SU-DHL-6 (cell line): ENCODE results near the gene ARHGEF11.

Source experiments
- H2AFZ ChIP-seq: fragments of 200-600 bp; sonication (generic); 2 replicates; pipeline ENCODE4 v1.6.1; 2014; ENCODE audit warnings: low read depth, mild to moderate bottlenecking, moderate library complexity, mixed read lengths, antibody characterized with exemption, low read length; ENCODE audit not compliant: severe bottlenecking
- H3F3A ChIP-seq: fragments of 200-600 bp; shearing (Covaris generic); 2 replicates; pipeline ENCODE4 v1.6.0; 2016; ENCODE audit warnings: antibody characterized with exemption, mild to moderate bottlenecking; ENCODE audit not compliant: insufficient read depth
- H3K27ac ChIP-seq: fragments of 200-600 bp; sonication (generic); 2 replicates; pipeline ENCODE4 v1.5.1; 2016; ENCODE audit warnings: low read depth, mild to moderate bottlenecking, low read length, moderate library complexity, mixed read lengths
- H3K27me3 ChIP-seq: fragments of 200-600 bp; sonication (generic), shearing (Covaris generic); 2 replicates; pipeline ENCODE4 v1.6.0; 2014; ENCODE audit warnings: mild to moderate bottlenecking, low read length
- H3K36me3 ChIP-seq: fragments of 200-600 bp; sonication (generic); 2 replicates; pipeline ENCODE4 v1.6.1; 2014; ENCODE audit warnings: mild to moderate bottlenecking, low read length, mixed read lengths
- H3K4me2 ChIP-seq: fragments of 300-600, 200-600 bp; shearing (Covaris generic), sonication (generic); 2 replicates; pipeline ENCODE4 v1.6.0; 2014; ENCODE audit warnings: low read length, low read depth, mild to moderate bottlenecking; ENCODE audit not compliant: poor library complexity, severe bottlenecking
- H3K4me3 ChIP-seq: fragments of 200-600 bp; sonication (generic); 2 replicates; pipeline ENCODE4 v1.5.1; 2014; ENCODE audit warnings: antibody characterized with exemption, low read length, mild to moderate bottlenecking, mixed read lengths; ENCODE audit not compliant: insufficient read depth, poor library complexity, severe bottlenecking
- H3K79me2 ChIP-seq: fragments of 200-600 bp; sonication (generic); 2 replicates; pipeline ENCODE4 v1.6.1; 2014; ENCODE audit warnings: mild to moderate bottlenecking, low read length, moderate library complexity; ENCODE audit not compliant: insufficient read depth
- H3K9ac ChIP-seq: fragments of 200-600 bp; sonication (generic); 2 replicates; pipeline ENCODE4 v1.7.0; 2014; ENCODE audit warnings: mild to moderate bottlenecking, low read length
- H3K9me2 ChIP-seq: fragments of 200-600 bp; sonication (generic); replicated peaks from 2 replicates; pipeline ENCODE4 v1.6.1; 2014; ENCODE audit warnings: low read length; ENCODE audit not compliant: insufficient read depth
- H3K9me3 ChIP-seq: fragments of 200-600 bp; sonication (generic); 2 replicates; pipeline ENCODE4 v1.6.1; 2014; ENCODE audit warnings: low read length, mixed read lengths; ENCODE audit not compliant: insufficient read depth
- H4K20me1 ChIP-seq: fragments of 200-600 bp; sonication (generic); 2 replicates; pipeline ENCODE4 v1.6.1; 2014; ENCODE audit warnings: low read depth, mild to moderate bottlenecking, antibody characterized with exemption, low read length, moderate library complexity, mixed read lengths
- CTCF ChIP-seq: fragments of 200-600 bp; sonication (generic); IDR thresholded peaks from one replicate; pipeline ENCODE4 v1.5.1; 2017; ENCODE audit warnings: antibody characterized with exemption, mild to moderate bottlenecking, low read length, moderate library complexity; ENCODE audit not compliant: insufficient read depth, poor library complexity, severe bottlenecking
- EZH2phosphoT487 ChIP-seq: fragments of 200-600 bp; sonication (generic), shearing (Covaris generic); conservative IDR thresholded peaks from 2 replicates; pipeline ENCODE4 v1.6.1; 2018; ENCODE audit warnings: mild to moderate bottlenecking, antibody characterized with exemption, low read length, moderate library complexity, mixed read lengths

The ARHGEF11 gene

DNA sequence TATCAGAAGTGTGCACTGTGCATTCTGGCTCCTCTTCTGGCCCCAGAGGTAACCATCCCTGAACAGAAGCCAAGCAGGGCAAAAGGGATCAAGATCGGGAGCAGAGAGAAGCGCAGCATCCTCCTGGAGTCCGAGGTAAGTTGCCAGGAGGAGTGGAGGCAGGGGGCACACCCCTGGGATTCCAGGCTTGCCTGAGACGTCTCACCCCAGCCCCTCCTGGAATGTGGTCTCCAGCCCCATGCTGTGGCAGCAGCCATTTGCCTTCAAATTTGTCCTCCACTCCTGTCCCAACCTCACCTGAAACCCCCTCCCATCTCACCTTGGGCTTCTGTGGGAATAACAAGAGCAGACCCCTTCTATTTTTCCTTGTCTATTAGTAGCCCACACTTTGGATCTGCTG, 115.1 kb downstream of the ARHGEF11 start:
- Histone ChIP-seq H3K79me2 (no peaks in the 10 kb centered on the region), H3K4me2 (no peak overlapping the region), H3K9me3 (no peaks in the 10 kb centered on the region), H3K27ac (no peak overlapping the region), H3K27me3 (no peaks in the 10 kb centered on the region), H3K4me3 (no peak overlapping the region), H2AFZ (no peak overlapping the region), H3K36me3 (no peaks in the 10 kb centered on the region), H3K9me2 (no peaks in the 10 kb centered on the region), H3F3A (no peaks in the 10 kb centered on the region), H3K9ac (no peak overlapping the region), H4K20me1 (no peaks in the 10 kb centered on the region)
- TF ChIP-seq EZH2phosphoT487 (no peak), CTCF (no peak)

DNA sequence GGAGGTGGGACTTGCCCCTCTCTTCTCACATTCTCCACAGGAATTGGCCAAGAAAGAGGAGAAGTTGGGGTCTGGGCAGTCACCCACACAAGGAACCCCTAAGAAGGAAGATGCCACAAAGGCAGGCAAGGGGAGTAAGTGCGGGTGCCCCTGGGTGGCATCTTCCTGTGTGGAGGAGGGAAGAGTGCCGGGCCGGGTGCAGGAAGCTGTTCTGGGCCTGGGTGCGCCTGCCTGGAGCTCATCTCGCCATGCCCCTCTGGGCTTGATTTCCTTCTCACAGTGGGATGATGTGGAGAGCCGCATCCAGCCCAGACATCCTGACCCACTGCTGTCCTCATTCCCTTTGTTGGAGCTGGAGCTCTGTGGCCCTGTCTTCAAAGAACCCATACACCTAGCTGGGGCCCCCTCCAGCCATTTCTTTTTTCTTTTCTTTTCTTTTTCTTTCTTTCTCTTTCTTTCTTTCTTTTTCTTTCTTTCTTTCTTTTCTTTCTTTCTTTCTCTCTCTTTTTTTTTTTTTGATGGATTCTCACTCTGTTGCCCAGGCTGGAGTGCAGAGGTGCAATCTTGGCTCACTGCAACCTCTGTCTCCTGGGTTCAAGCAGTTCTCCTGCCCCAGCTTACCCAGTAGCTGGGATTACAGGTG, 115.8 kb downstream of the ARHGEF11 start:
- Histone ChIP-seq H3K79me2 (no peaks in the 10 kb centered on the region), H3K27ac (no peak overlapping the region), H2AFZ (no peak overlapping the region), H3K27me3 (no peaks in the 10 kb centered on the region), H3K9me3 (no peaks in the 10 kb centered on the region), H3K9ac (no peak overlapping the region), H3K36me3 (no peaks in the 10 kb centered on the region), H3K4me3 (no peak overlapping the region), H3F3A (no peaks in the 10 kb centered on the region), H3K9me2 (no peaks in the 10 kb centered on the region), H3K4me2 (no peak overlapping the region), H4K20me1 (no peaks in the 10 kb centered on the region)
- TF ChIP-seq EZH2phosphoT487 = no peak
- TF ChIP-seq CTCF = no peak

GRCh38 chr1:156928043-156928602, 117.4 kb downstream of the ARHGEF11 start:
- no peaks in the 10 kb centered on the region for H3K27me3 ChIP-seq
- H3K79me2 ChIP-seq = no peaks in the 10 kb centered on the region
- H3F3A ChIP-seq = no peaks in the 10 kb centered on the region
- H3K9me3 ChIP-seq = no peaks in the 10 kb centered on the region
- no peak overlapping the region for H2AFZ ChIP-seq
- no peak for TF ChIP-seq EZH2phosphoT487
- no peak for TF ChIP-seq CTCF
- H3K9ac ChIP-seq = no peak overlapping the region
- H3K9me2 ChIP-seq = no peaks in the 10 kb centered on the region
- H3K36me3 ChIP-seq = no peaks in the 10 kb centered on the region
- no peak overlapping the region for H3K4me3 ChIP-seq
- no peak overlapping the region for H3K4me2 ChIP-seq
- no peaks in the 10 kb centered on the region for H4K20me1 ChIP-seq
- H3K27ac ChIP-seq = no peak overlapping the region
